GM13976 (cell line): ENCODE data around the gene DOCK4.

Source experiments
- DNase-seq: peaks from one replicate; pipeline ENCODE4 v3.0.0; 2012; ENCODE audit warnings: low spot score
- CTCF ChIP-seq: IDR thresholded peaks from 2 replicates; pipeline ENCODE4 v1.5.1; 2012; ENCODE audit warnings: borderline replicate concordance, mild to moderate bottlenecking; ENCODE audit not compliant: insufficient read depth; ENCODE audit errors: extremely low read depth, missing control alignments, control extremely low read depth
- in situ Hi-C: fragments of 300-500 bp; cut with MboI; formaldehyde crosslinking; loops from one replicate; pipeline ENCODE4 v1.12.0; 2022; ENCODE audit warnings: low sequenced_read_pairs, mixed read lengths, inconsistent platforms; ENCODE audit not compliant: unreplicated experiment

DOCK4 gene

GRCh38 chr7:111834367-111834766, 371.8 kb downstream of the DOCK4 start:
- in situ Hi-C loops: no loop called here
- no peak for DNase-seq
- no peak for TF ChIP-seq CTCF

DNA sequence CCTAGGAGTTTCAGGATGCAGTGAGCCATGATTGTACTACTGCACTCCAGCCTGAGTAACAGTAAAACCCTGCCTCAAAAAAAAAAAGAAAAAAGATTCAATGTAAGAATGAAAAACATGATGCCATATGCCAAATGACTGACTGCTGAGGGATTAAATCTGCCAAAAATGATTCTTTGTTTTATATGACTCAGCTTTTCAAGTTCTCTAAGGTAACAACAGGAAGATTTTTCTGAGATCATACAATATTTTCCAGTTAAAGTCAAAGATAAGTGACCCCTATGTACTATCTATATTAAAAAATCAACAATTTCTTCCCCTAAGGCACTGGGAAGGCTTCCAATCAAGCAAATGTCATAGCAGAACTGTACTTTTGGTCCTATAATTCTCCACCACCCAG, 372.7 kb downstream of the DOCK4 start:
- in situ Hi-C loops: no loop called here
- TF ChIP-seq CTCF: no peak
- DNase-seq: no peak

- in situ Hi-C loops: no loop called here
- TF ChIP-seq CTCF: no peak
- DNase-seq: no peak
Measured at GRCh38 chr7:111832174-111832573, 374.0 kb downstream of the DOCK4 start.

DNA sequence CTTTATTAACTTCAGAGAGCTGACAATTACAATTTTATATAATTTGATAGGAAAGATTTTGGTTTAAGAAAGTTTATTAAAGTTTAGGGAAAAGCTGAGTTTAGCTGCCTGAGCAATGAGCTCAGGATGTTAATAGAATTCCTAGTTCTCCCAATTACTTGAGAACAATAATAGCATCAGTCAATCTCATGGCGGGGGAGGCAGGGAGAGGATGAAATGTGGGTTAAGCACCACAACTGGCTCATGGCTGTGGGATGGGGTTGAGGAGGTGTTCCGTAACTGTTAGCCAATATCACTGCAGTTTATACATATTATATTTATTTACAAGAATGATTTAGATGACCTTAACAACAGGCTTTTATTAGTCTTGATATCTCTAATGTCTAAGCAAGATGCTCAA, 377.0 kb downstream of the DOCK4 start:
- DNase-seq: no peak
- TF ChIP-seq CTCF: no peak
- in situ Hi-C loops: no loop called here

GRCh38 chr7:111827863-111828504, 378.2 kb downstream of the DOCK4 start:
- DNase-seq: no peak
- no peak for TF ChIP-seq CTCF
- in situ Hi-C loops: no loop called here

GRCh38 chr7:111825046-111825445, 381.2 kb downstream of the DOCK4 start:
- in situ Hi-C loops: no loop called here
- DNase-seq: no peak
- TF ChIP-seq CTCF: no peak

GRCh38 chr7:111823826-111824225, 382.4 kb downstream of the DOCK4 start:
- DNase-seq: no peak
- in situ Hi-C loops: no loop called here
- no peak for TF ChIP-seq CTCF
